Measurements from ENCODE around the gene TRIM7. TPM values are rescaled to one million over a fixed set of nuclear protein-coding genes. Genes with fewer than 3 reads are reported as not detected.
"Not testable (repeated sequence)": the region's sequence is repeated elsewhere in the genome, so short reads cannot be mapped to it uniquely, and the experiment has no call there.

The TRIM7 gene
- total RNA-seq, 2 donors from 2014 or later = 2.7 to 5.9 TPM

DNA sequence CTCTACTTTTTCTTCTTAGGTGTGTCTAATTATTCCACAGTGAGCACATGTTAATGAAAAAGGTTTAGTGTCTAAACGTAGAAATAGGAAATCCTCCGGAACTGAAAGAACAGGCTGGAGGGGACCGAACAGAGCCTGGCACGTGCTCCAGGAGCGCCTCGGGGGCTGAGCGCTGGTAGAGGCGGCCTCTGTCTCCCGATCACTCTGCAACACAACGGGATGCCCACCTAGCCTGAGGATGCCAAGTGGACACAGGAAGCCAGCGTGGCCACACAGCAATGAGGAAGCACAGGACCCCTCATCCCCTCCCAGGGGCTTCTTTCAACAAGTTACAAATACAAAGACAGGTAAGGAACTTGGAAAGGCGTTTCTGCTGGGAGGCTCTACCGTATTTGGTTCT, 19.4 kb downstream of the TRIM7 start:
- Mint-ChIP-seq H3K9me3 (peaks cover 5% of the 10 kb centered on the region), H3K27ac (no peak overlapping the region), H3K27me3 (no peaks in the 10 kb centered on the region), H3K36me3 (ENCODE audit: low read depth) (peaks cover 37% of the 10 kb centered on the region), H3K4me3 (peak overlapping the region; percentile 39), H3K4me1 (peaks cover 26% of the 10 kb centered on the region)
- ATAC-seq (replicated peaks) = no peak

DNA sequence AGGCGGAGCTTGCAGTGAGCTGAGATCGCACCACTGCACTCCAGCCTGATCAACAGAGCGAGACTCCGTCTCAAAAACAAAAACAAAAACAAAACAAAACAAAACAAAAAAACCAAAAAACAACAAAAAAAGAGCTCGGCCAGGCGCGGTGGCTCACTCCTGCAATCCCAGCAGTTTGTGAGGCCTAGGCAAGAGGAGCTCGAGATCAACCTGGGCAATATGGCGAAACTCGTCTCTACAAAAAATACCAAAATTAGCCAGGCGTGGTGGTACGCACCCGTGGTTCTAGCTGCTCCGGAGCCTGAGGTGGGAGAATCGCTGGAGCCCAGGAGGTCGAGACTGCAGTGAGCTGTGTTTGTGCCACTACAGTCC, 20.2 kb downstream of the TRIM7 start:
- no peaks in the 10 kb centered on the region for H3K27me3 Mint-ChIP-seq
- ATAC-seq (replicated peaks) = no peak
- peaks cover 26% of the 10 kb centered on the region for H3K4me1 Mint-ChIP-seq
- H3K27ac Mint-ChIP-seq = peak overlapping the region; percentile 90
- peaks cover 30% of the 10 kb centered on the region for H3K36me3 Mint-ChIP-seq (ENCODE audit: low read depth)
- H3K9me3 Mint-ChIP-seq = peaks cover 5% of the 10 kb centered on the region
- peak overlapping the region; percentile 92 for H3K4me3 Mint-ChIP-seq

DNA sequence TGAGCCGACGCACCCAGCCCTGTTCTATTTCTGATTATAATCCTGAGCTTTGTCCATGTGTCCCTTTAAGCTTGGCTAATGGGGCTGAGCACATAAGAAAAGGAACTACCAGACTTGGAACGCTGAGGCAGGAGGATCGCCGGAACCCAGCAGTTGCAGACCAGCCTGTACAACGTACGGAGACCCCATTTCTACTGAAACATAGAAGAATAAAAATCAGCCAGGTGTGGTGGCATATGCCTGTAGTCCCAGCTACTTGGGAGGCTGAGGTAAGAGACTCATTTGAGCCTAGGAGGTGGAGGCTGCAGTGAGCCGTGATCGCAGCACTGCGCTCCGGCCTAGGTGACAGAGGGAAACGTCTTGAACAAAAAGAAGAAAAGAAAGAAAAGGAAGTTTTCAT, 22.3 kb downstream of the TRIM7 start:
- H3K4me1 Mint-ChIP-seq = peaks cover 16% of the 10 kb centered on the region
- no peaks in the 10 kb centered on the region for H3K27me3 Mint-ChIP-seq
- no peak for ATAC-seq (replicated peaks)
- peak overlapping the region; percentile 92 for H3K4me3 Mint-ChIP-seq
- H3K9me3 Mint-ChIP-seq = no peaks in the 10 kb centered on the region
- peaks cover 8% of the 10 kb centered on the region for H3K36me3 Mint-ChIP-seq (ENCODE audit: low read depth)
- peak overlapping the region; percentile 87 for H3K27ac Mint-ChIP-seq

DNA sequence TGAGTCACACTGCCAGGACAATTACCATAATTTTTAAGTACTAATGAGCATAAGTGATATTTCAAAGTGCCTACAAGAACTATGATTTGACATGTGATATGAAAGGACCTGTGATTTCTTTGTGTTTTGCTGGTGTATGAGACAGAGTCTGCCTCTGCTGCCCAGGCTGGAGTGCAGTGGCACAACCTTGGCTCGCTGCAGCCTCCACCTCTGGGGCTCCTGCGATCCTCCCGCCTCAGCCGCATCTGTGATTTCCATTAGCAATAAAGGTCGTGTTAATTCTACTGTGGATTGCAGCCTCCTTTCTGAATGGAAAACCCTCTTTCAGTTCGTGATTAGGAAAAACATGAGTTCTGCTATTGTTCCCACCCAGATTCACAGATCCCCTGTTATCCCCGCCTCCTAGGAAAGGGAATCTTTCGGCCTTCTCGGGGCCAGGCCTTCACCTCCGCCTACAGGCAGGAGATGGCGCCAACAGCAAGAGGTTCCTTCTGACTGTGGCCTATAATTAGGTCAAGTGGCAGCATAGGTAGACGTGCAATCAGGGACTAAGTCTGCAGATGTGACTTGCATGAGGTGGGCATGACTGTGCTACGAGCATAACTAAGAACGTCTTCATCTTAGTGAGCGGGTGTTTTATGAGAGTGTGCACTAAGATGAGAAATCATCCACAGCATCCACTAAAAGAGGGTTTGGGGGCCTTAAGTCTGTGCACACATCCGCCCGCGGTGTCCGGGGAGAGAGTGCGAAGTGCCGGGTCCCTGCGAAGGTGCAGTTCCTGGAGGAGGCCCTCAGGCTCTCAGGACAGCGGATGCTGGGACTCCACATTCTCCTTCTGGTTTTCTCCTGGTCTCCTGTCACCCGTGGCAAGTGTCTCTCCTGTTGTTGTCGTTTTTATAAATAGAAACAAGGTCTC, 23.1 kb downstream of the TRIM7 start:
- peaks cover under 1% of the 10 kb centered on the region for H3K36me3 Mint-ChIP-seq (ENCODE audit: low read depth)
- H3K9me3 Mint-ChIP-seq = no peaks in the 10 kb centered on the region
- ATAC-seq (replicated peaks) = peak; percentile 80
- peak overlapping the region; percentile 92 for H3K4me3 Mint-ChIP-seq
- peaks cover 16% of the 10 kb centered on the region for H3K4me1 Mint-ChIP-seq
- H3K27me3 Mint-ChIP-seq = peaks cover under 1% of the 10 kb centered on the region
- H3K27ac Mint-ChIP-seq = no peak overlapping the region

DNA sequence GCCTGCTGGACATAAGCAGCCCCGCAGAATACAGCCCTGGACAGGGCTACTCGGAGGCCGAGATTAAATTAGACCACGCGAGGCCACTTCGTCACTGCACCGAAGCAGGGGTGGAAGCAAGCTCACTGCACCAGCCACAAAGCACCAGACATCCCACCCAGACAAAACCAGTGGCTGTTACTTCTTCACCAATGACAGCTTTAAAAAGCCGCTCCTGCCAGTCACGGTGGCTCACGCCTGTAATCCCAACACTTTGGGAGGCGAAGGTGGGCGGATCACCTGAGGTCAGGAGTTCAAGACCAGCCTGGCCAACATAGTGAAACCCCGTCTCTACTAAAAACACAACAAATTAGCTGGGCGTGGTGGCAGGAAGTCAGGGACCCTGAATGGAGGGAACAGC, 27.4 kb downstream of the TRIM7 start:
- not testable (repeated sequence) for H3K4me3 Mint-ChIP-seq; H3K9me3 Mint-ChIP-seq; H3K27ac Mint-ChIP-seq; ATAC-seq (replicated peaks)
- peaks cover 15% of the 10 kb centered on the region for H3K27me3 Mint-ChIP-seq
- peaks cover 17% of the 10 kb centered on the region for H3K4me1 Mint-ChIP-seq
- peaks cover 13% of the 10 kb centered on the region for H3K36me3 Mint-ChIP-seq (ENCODE audit: low read depth)

DNA sequence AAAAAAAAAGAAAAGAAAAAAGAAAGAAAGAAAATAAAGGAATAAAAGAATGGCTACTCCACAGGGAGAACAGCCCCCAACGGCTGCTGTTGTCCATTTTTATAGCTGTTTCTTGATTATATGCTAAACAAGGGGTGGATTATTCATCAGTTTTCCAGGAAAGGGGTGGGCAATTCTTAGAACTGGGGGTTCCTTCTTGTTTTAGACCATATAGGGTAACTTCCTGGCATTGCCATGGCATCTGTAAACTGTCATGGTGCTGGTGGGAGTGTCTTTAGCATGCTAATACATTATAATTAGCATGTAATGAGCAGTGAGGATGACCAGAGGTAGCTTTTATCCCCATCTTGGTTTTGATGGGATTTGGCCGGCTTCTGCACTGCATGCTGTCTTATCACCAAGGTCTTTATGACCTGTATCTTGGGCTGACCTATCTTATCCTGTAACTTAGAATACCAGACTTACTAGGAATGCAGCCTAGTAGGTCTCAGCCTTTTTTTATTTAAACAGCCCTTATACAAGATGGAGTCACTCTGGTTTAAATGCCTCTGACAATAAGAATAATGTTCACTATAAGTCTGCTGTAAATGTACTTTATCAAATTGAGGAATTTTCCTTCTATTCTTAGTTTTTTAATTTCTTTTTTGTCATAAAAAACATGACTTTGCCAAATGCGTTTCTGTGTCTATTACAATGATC, 28.6 kb downstream of the TRIM7 start:
- Mint-ChIP-seq H3K4me1 (peaks cover 12% of the 10 kb centered on the region), H3K27ac (no peak overlapping the region), H3K9me3 (no peaks in the 10 kb centered on the region), H3K4me3 (no peak overlapping the region), H3K36me3 (ENCODE audit: low read depth) (peaks cover 13% of the 10 kb centered on the region), H3K27me3 (peaks cover 17% of the 10 kb centered on the region)
- ATAC-seq (replicated peaks) = no peak

DNA sequence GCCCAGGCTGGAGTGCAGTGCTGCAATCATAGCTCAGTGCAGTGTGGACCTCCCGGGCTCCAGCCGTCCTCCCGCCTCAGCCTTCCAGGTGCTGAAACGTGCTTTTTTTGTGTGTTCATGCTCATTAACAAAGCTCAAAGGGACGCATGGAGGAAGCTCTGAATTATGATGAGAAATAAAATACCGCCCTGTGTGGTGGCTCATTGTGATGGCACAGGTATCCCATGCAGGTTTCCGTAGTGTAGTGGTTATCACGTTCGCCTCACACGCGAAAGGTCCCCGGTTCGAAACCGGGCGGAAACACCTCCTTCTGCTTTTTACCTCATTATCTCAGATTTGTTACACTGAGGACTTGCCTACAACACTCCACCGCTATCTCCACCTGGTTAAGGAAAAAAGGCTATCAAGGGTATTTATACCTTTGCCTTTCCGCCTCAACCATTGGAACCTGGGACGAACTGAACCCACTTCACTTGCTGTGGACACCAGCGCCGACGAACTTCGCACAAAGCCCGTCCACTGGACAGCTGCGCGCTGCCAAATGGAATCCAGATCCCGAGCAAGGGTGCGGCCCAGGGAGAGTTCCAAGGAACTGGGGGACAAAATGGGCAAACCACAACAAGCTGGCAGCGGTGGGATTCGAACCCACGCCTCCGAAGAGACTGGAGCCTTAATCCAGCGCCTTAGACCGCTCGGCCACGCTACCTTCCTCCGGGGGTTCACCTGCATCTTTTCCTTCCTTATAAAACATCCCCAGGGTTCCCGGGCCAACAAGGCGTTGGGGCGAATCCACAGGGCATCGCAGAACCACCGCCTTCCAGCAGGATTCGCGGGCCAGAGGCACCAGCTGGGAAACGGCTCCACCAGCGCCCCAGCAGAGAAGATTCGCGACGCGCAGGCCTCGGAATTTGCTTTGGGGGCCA, 31.3 kb downstream of the TRIM7 start:
- Mint-ChIP-seq H3K27me3 (peaks cover 33% of the 10 kb centered on the region), H3K27ac (peak overlapping the region; percentile 75), H3K4me1 (peaks cover 23% of the 10 kb centered on the region), H3K9me3 (no peaks in the 10 kb centered on the region), H3K36me3 (ENCODE audit: low read depth) (peaks cover 26% of the 10 kb centered on the region), H3K4me3 (peak overlapping the region; percentile 69)
- ATAC-seq (replicated peaks) = peak; percentile 76

DNA sequence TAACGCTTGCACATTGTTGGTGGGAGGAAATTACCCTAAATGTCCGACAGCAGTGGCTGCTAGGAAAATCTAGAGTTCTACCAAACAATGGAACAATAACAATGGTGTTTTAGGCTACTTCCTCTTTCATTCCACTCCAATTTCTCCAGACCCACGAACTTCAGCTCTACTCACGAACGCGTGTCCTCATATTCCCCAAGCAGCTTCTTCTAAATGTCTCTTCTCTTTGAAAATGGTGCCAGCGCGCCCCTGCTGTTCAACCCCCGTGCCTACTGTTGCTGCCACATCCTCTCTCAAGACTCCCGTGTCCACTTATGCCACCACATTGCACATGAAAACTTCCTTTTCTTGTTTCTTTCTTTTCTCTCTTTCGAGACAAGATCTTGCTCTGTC, 32.0 kb downstream of the TRIM7 start:
- Mint-ChIP-seq H3K27me3 (peaks cover 39% of the 10 kb centered on the region), H3K36me3 (ENCODE audit: low read depth) (peaks cover 27% of the 10 kb centered on the region), H3K4me3 (peak overlapping the region; percentile 69), H3K9me3 (no peaks in the 10 kb centered on the region), H3K4me1 (peaks cover 23% of the 10 kb centered on the region), H3K27ac (peak overlapping the region; percentile 75)
- peak; percentile 72 for ATAC-seq (replicated peaks)

DNA sequence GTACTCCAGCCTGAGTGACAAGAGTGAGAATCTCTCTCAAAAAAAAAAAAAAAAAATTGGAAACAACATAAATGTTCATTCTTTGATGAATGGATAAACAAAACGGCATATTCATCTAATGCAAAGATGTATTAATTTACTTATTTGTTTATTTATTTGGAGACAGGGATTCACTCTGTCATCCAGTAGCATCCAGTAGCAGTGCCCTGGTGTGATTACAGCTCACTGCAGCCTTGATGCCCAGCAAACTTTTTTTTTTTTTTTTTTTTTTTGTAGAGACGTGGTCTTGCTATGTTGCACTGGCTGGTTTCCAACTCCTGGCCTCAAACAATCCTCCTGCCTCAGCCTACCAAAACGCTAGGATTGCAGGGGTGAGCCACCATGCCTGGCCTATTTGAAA, 33.2 kb downstream of the TRIM7 start:
- no peak for ATAC-seq (replicated peaks)
- peaks cover 27% of the 10 kb centered on the region for H3K36me3 Mint-ChIP-seq (ENCODE audit: low read depth)
- H3K4me3 Mint-ChIP-seq = no peak overlapping the region
- H3K27ac Mint-ChIP-seq = no peak overlapping the region
- H3K4me1 Mint-ChIP-seq = peaks cover 31% of the 10 kb centered on the region
- no peaks in the 10 kb centered on the region for H3K9me3 Mint-ChIP-seq
- H3K27me3 Mint-ChIP-seq = peaks cover 48% of the 10 kb centered on the region

DNA sequence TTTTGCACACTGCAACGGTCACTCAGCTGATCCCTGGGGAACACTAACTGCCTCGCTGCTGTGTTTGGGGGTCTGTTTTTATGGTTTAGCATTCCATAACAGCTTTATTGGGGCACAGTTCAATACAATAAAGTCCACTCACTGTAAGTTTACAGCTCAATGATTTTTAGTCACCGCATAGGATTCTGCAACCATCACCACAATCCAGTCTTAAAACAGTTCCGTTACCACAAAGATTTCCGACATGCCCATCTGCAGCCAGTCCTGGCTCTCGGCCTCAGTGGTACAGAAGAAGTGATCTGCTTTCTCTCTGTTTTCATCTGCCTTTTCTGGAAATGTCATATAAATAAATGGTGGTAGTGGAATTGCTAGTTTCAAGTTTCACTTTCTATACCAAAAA, 34.0 kb downstream of the TRIM7 start:
- no peak for ATAC-seq (replicated peaks)
- no peak overlapping the region for H3K27ac Mint-ChIP-seq
- H3K27me3 Mint-ChIP-seq = peaks cover 50% of the 10 kb centered on the region
- H3K9me3 Mint-ChIP-seq = no peaks in the 10 kb centered on the region
- H3K4me3 Mint-ChIP-seq = peak overlapping the region; percentile 42
- peaks cover 27% of the 10 kb centered on the region for H3K36me3 Mint-ChIP-seq (ENCODE audit: low read depth)
- peaks cover 32% of the 10 kb centered on the region for H3K4me1 Mint-ChIP-seq

DNA sequence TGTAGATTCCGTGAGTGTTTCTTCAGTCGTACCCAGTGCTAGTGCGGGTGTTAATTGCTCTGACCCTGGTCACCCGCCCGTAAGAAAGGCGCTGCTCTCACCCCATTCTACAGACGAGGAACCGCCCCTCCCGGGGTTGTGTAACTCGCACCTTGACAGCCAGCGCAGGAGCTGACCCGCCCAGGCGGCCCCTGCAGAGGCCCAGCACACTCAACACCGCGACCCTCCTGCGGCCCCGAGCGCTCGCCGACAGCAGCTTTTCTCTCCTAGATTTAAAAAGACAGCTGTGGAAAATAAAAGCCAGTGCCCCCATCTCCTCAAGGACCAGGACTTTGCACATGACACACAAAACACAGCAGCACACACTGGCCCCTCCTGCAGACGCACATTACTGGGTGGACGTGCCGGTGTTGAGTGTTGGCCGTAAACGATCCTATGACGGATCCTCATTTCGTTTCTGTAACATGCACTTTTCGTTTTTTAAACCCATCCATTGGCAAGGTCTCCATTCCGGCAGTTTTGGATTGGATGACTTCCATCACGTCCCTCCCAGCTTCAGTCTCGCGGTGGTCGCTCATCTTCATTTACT, 34.7 kb downstream of the TRIM7 start:
- ATAC-seq (replicated peaks) = no peak
- Mint-ChIP-seq H3K27me3 (peaks cover 53% of the 10 kb centered on the region), H3K36me3 (ENCODE audit: low read depth) (peaks cover 27% of the 10 kb centered on the region), H3K4me1 (peaks cover 32% of the 10 kb centered on the region), H3K4me3 (peak overlapping the region; percentile 42), H3K9me3 (no peaks in the 10 kb centered on the region), H3K27ac (peak overlapping the region; percentile 15)

DNA sequence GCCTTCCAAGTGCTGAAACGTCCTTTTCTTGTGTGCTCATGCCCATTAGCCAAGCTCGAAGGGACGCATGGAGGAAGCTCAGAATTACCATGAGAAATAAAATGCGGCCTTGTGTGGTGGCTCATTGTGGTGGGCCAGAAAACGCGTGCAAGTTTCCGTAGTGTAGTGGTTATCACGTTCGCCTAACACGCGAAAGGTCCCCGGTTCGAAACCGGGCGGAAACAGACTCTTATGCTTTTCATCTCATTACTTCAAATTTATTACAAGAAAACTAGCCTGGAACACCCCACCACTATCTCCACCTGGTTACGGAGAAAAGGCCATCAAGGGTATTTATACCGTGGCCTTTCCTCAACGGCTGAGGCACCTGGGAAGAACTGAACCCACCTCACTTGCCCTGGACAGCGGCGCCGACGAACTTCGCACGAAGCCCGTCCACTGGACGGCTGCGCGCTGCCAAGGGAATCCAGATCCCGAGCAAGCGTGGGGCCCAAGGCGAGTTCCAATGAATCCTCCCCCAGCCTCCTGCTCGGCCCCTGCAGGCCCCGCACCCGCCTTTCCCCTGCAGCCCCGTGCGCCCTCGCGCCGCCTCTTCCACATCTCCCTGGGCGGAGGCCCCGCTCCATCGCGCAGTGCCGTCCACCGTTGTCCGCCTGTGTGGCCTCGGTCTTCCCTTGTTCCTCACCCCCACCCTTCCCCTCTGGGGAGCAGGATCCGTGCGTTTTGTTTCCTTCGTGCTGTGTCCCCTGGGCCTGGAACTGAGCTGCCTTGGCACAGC, 35.3 kb downstream of the TRIM7 start:
- ATAC-seq (replicated peaks); H3K9me3 Mint-ChIP-seq: not testable (repeated sequence)
- peak overlapping the region; percentile 66 for H3K27ac Mint-ChIP-seq
- H3K4me1 Mint-ChIP-seq = peaks cover 32% of the 10 kb centered on the region
- H3K4me3 Mint-ChIP-seq = peak overlapping the region; percentile 42
- H3K36me3 Mint-ChIP-seq (ENCODE audit: low read depth) = peaks cover 27% of the 10 kb centered on the region
- H3K27me3 Mint-ChIP-seq = peaks cover 54% of the 10 kb centered on the region

DNA sequence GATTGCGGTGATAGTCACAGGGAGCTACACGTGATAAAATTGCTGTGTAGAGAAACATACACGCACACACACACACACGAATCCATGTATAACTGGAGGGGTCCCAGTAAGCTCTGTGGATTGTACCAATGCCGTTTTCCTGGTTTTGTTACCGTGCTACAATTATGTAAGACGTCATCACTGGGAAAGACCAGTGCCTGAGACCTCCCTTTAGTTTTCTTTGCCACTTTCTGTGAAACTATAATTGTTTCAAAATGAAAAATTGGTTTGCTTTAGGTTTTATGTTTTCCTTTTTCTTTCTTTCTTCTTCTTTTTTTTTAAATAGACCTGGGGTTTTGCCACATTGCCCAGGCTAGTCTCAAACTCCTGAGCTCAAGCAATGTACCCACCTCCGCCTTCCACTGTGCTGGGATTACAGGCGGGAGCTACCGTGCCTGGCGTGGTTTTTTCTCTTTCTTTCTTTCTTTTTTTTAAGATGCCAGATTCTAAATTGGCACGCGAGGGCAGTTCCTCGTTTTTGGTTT, 36.3 kb downstream of the TRIM7 start:
- Mint-ChIP-seq H3K27me3 (peaks cover 59% of the 10 kb centered on the region), H3K4me3 (peak overlapping the region; percentile 39), H3K27ac (peak overlapping the region; percentile 66), H3K9me3 (no peaks in the 10 kb centered on the region), H3K4me1 (peaks cover 31% of the 10 kb centered on the region), H3K36me3 (ENCODE audit: low read depth) (peaks cover 22% of the 10 kb centered on the region)
- ATAC-seq (replicated peaks) = no peak

Data from activated T-helper 17 cell treated with anti-CD3 and anti-CD28 coated beads, Interleukin-2, amount 50 U/mL, for 72 hours (primary cell).